AG04449 (cell line): ENCODE measurements around the gene OSTC.
"Not testable (repeated sequence)": the region's sequence is repeated elsewhere in the genome, so short reads cannot be mapped to it uniquely, and the experiment has no call there.

Experiments
- CTCF ChIA-PET: fragments of 350-600 bp; formaldehyde crosslinking; extraction: SDS; loops from one replicate; lab custom pipeline; 2021; ENCODE audit warnings: antibody characterized with exemption; lab: Yijun Ruan, JAX
- POLR2A ChIA-PET: fragments of 400-600, 350-600 bp; formaldehyde crosslinking; extraction: SDS; loops from one replicate; lab custom pipeline; 2020; ENCODE audit warnings: antibody characterized with exemption, inconsistent platforms; lab: Yijun Ruan, JAX
- DNase-seq: peaks from one replicate; pipeline ENCODE4 v3.0.0-alpha.2; 2010; ENCODE audit warnings: low read depth, low spot score
- H3K4me3 ChIP-seq: 2 replicates; pipeline ENCODE4 v1.5.1; 2011; ENCODE audit warnings: low read depth, mild to moderate bottlenecking, control low read depth, low read length
- TF ChIP-seq, protein P1 (sequence below): IDR thresholded peaks from one replicate; pipeline ENCODE4 v1.5.1; 2011; ENCODE audit warnings: mild to moderate bottlenecking, moderate library complexity, low read length, control low read depth, inconsistent platforms; ENCODE audit not compliant: insufficient read depth; ENCODE audit errors: missing control alignments

OSTC gene

DNA sequence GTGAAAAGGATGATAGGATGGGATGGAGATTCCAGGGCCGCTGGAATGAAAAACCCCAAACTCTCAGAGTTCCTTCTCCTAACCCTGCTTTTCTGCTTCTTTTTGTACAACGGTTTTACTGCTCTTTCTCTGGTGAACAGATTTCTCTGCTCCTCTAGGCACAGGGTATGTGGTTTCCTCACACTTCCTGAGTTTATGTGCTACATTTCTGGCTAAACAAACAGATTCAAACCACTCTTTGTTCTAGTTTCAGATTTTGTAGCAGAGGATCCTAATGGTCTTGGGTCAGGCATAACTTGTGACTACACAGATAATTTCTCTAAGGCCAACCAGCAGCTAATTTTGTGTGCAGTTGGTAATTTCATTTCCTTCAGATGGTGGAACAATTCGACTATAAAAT lies 52.6 kb downstream of the OSTC start:
- POLR2A ChIA-PET = no interaction called here
- TF ChIP-seq, protein P1, sequence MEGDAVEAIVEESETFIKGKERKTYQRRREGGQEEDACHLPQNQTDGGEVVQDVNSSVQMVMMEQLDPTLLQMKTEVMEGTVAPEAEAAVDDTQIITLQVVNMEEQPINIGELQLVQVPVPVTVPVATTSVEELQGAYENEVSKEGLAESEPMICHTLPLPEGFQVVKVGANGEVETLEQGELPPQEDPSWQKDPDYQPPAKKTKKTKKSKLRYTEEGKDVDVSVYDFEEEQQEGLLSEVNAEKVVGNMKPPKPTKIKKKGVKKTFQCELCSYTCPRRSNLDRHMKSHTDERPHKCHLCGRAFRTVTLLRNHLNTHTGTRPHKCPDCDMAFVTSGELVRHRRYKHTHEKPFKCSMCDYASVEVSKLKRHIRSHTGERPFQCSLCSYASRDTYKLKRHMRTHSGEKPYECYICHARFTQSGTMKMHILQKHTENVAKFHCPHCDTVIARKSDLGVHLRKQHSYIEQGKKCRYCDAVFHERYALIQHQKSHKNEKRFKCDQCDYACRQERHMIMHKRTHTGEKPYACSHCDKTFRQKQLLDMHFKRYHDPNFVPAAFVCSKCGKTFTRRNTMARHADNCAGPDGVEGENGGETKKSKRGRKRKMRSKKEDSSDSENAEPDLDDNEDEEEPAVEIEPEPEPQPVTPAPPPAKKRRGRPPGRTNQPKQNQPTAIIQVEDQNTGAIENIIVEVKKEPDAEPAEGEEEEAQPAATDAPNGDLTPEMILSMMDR = no peak
- H3K4me3 ChIP-seq = no peak overlapping the region
- no peak for DNase-seq
- CTCF ChIA-PET = no interaction called here

DNA sequence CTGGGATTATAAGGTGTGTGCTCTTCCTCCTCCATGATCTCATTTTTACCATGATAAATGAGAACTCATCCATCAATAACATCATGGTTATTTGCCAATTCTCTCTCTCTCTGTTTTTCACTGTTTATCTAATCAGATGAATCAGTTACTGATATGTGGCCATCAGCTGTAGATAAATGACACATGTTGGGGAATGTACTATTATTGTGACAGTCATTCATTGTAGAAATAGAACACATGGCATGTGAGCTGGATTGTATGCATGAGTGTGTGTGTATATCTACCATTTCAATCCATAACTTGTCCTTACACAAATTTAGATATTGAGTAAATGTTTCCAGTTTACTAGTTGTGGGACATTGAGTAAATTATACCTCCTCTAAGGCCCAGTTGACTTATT lies 53.0 kb downstream of the OSTC start:
- no peak for DNase-seq
- TF ChIP-seq, protein P1 = no peak
- ChIA-PET POLR2A (no interaction called here), CTCF (no interaction called here)
- no peak overlapping the region for H3K4me3 ChIP-seq

DNA sequence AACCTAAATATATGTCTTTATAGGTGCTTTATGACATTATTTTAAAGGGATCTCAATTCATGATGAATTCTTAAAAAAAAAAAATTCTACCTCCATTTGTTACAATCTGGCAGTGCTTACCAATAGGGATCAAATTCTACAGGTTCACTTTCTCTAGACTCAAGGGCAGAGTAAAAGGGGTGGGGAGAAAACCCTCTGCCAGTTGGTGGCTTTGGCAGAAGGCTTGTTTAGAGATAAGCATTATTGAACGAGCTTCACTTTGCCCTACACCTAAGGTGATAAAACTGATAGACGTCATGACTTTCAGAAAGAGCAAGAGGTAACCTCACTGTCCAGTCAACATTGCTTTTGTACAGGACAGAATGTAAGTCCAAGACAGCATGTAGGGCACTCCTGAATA lies 53.6 kb downstream of the OSTC start:
- DNase-seq = no peak
- CTCF ChIA-PET = no interaction called here
- H3K4me3 ChIP-seq = no peak overlapping the region
- POLR2A ChIA-PET = no interaction called here
- TF ChIP-seq, protein P1 = no peak

DNA sequence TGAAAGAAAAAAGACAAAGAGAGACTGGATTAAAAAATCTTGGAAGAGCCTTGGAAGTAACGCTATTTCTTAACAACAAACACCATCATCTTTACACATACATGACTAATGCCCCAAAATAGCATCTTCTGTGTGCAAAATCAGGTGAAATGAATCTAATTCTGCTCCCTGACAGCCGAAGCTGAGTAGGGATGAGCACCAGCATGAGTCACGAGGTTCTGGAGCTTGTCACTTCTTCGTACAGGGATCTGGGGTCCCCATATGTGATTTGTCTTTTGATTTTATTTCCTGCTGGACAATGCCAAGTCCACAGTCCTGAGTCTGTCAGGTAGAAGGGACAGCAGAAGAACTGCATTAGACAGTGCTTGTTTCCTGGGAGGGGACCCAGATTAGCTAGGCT lies 55.9 kb downstream of the OSTC start:
- TF ChIP-seq, protein P1 = no peak
- no peak for DNase-seq
- POLR2A ChIA-PET = no interaction called here
- no peak overlapping the region for H3K4me3 ChIP-seq
- CTCF ChIA-PET = no interaction called here

DNA sequence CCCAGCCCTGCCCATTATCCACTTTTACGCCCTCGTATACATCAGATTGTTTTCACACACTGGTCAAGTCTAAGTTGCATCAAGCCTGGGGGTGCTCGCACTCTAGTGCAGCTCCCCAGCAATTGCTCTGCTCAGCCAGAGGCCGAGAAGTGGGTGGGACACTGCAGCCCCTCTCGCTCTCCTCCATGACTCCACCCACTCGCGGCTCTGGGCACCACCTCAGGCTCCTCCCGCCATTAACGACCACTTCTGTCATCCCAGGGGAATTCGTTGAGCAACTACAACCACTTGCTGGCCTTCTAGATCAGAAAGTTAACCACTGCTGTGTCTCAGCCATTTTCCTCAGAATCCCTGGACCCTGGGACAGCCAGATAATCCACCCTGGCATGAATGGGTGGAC lies 58.8 kb downstream of the OSTC start:
- DNase-seq = no peak
- ChIA-PET CTCF (no interaction called here), POLR2A (interaction anchor here (0.7 kb wide), 1 partner anchor 12 kb away, joined by 3 read pairs; no protein-coding TSS in a partner anchor)
- H3K4me3 ChIP-seq = no peak overlapping the region
- TF ChIP-seq, protein P1 = no peak

DNA sequence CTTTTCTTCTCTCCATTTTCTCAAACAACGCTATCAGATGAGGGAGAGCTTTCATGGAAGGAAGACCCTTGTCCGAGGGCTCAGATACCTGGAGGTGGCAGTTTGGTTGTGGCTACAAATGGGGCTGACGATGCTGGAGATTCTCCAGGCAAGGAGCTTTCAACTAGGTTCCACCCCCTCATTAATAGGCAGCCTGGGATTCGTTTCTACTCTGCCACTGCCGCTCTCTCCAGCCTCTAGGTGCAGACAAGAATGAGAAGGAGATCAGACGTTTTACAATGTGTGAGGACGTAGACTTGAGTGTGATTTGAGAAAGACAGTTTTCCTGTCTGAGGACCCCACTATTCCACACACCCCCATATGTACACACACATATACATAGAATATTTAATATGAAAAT lies 59.3 kb downstream of the OSTC start:
- ChIA-PET POLR2A (interaction anchor here (0.7 kb wide), 1 partner anchor 13 kb away, joined by 3 read pairs; no protein-coding TSS in a partner anchor), CTCF (no interaction called here)
- no peak overlapping the region for H3K4me3 ChIP-seq
- TF ChIP-seq, protein P1 = no peak
- DNase-seq = no peak

DNA sequence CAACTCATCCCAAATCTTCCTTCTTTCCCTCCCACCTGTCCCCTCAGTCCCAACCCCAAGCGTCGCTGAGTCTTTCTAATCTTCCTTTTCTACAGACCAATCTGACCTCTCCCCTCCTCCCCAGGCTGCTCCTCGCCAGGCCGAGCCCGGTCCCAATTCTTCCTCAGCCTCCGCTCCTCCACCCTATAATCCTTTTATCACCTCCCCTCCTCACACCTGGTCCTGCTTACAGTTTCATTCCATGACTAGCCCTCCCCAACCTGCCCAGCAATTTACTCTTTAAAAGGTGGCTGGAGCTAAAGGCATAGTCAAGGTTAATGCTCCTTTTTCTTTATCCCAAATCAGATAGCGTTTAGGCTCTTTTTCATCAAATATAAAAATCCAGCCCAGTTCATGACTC lies 60.2 kb downstream of the OSTC start:
- H3K4me3 ChIP-seq, DNase-seq, CTCF ChIA-PET: not testable (repeated sequence)
- POLR2A ChIA-PET = interaction anchor here (0.7 kb wide), 1 partner anchor 1819 kb away, joined by 3 read pairs; no protein-coding TSS in a partner anchor
